Prostate gland (tissue), 2 donors: Measurements from ENCODE around the gene NTN5.

Source experiments
- POLR2A ChIP-seq: fragments of 450-650 bp; IDR thresholded peaks from one replicate; pipeline ENCODE4 v1.6.1; 2016; ENCODE audit warnings: antibody characterized with exemption, mild to moderate bottlenecking
- POLR2AphosphoS5 ChIP-seq: sonication (generic); formaldehyde crosslinking; IDR thresholded peaks from one replicate; pipeline ENCODE4 v1.6.1; 2017; ENCODE audit warnings: antibody characterized with exemption
- TF ChIP-seq, protein P1 (sequence below), 4 experiments: fragments of 200-600 bp in 2 of 4; fragments of 450-650 bp in 2 of 4; sonication (generic) in 2 of 4; IDR thresholded peaks; 1 replicate in 3 of 4; 2 replicates in 1 of 4; pipeline ENCODE4 v1.5.1; 2016 to 2019; ENCODE audit warnings: antibody characterized with exemption in 4 of 4, mild to moderate bottlenecking in 2 of 4, moderate library complexity in 2 of 4

GRCh38 chr19:48639483-48640375 is 33.1 kb downstream of the NTN5 start:
- TF ChIP-seq, protein P1, sequence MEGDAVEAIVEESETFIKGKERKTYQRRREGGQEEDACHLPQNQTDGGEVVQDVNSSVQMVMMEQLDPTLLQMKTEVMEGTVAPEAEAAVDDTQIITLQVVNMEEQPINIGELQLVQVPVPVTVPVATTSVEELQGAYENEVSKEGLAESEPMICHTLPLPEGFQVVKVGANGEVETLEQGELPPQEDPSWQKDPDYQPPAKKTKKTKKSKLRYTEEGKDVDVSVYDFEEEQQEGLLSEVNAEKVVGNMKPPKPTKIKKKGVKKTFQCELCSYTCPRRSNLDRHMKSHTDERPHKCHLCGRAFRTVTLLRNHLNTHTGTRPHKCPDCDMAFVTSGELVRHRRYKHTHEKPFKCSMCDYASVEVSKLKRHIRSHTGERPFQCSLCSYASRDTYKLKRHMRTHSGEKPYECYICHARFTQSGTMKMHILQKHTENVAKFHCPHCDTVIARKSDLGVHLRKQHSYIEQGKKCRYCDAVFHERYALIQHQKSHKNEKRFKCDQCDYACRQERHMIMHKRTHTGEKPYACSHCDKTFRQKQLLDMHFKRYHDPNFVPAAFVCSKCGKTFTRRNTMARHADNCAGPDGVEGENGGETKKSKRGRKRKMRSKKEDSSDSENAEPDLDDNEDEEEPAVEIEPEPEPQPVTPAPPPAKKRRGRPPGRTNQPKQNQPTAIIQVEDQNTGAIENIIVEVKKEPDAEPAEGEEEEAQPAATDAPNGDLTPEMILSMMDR (IDR thresholded peaks at IDR 0.05), result no peak
- TF ChIP-seq POLR2AphosphoS5 (no peak), POLR2A (no peak)
